ENCODE data around the gene POLR2E.

- TF ChIP-seq, protein P1, sequence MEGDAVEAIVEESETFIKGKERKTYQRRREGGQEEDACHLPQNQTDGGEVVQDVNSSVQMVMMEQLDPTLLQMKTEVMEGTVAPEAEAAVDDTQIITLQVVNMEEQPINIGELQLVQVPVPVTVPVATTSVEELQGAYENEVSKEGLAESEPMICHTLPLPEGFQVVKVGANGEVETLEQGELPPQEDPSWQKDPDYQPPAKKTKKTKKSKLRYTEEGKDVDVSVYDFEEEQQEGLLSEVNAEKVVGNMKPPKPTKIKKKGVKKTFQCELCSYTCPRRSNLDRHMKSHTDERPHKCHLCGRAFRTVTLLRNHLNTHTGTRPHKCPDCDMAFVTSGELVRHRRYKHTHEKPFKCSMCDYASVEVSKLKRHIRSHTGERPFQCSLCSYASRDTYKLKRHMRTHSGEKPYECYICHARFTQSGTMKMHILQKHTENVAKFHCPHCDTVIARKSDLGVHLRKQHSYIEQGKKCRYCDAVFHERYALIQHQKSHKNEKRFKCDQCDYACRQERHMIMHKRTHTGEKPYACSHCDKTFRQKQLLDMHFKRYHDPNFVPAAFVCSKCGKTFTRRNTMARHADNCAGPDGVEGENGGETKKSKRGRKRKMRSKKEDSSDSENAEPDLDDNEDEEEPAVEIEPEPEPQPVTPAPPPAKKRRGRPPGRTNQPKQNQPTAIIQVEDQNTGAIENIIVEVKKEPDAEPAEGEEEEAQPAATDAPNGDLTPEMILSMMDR (optimal IDR thresholded peaks at IDR 0.05 in 1 of 3, IDR thresholded peaks at IDR 0.05 in 1 of 3, conservative IDR thresholded peaks at IDR 0.05 in 1 of 3; ENCODE audit: extremely low read depth in 1 of 3, insufficient read depth in 2 of 3, low read length in 3 of 3), result peak in 1 of 3 experiments; percentile 2
- no peak for TF ChIP-seq EZH2 (IDR thresholded peaks at IDR 0.05; ENCODE audit: low read length)
Observed at GRCh38 chr19:1105008-1105872, 10.1 kb upstream of the POLR2E start.
